Diencephalon (tissue), 1 donor: ENCODE measurements around the gene UGP2. TPM values are rescaled to one million over a fixed set of nuclear protein-coding genes. Genes with fewer than 3 reads are reported as not detected.

Experiments
- small RNA-seq: library from RNA; depleted of rRNA; stranded (forward); fragments of <200 nt; gene quantifications from one replicate; pipeline ENCODE3, GENCODE V24; 2014
- total RNA-seq: library from RNA; depleted of rRNA; stranded (reverse); fragments of >200 nt; gene quantifications from one replicate; pipeline ENCODE4 v1.2.3, GENCODE V29; 2014

UGP2 gene
- total RNA-seq = 116 TPM

GRCh38 chr2:63841254-63842022, at the start of gene UGP2:
Gene UGP2 (plus strand): TSS chr2:63841896. CDS start chr2:63842186, 290 bp downstream.

Small RNA genes lying within 50 kb of the gene (small RNA-seq; reads per million reads assigned to genes)
- not detected for gene RF01293

Other genes starting within 250 kb of the UGP2 start
- 34.6 TPM for gene VPS54, start 177.5 kb downstream of the UGP2 start, total RNA-seq